ENCODE data around the gene OIP5. TPM values are rescaled to one million over a fixed set of nuclear protein-coding genes. Genes with fewer than 3 reads are reported as not detected.

OIP5 gene
- total and polyA plus RNA-seq, 2 of the 13 experiments (the other 11 are each of a cell fraction or from before 2014, with no cell fraction given) = 10.7 to 38.0 TPM

DNA sequence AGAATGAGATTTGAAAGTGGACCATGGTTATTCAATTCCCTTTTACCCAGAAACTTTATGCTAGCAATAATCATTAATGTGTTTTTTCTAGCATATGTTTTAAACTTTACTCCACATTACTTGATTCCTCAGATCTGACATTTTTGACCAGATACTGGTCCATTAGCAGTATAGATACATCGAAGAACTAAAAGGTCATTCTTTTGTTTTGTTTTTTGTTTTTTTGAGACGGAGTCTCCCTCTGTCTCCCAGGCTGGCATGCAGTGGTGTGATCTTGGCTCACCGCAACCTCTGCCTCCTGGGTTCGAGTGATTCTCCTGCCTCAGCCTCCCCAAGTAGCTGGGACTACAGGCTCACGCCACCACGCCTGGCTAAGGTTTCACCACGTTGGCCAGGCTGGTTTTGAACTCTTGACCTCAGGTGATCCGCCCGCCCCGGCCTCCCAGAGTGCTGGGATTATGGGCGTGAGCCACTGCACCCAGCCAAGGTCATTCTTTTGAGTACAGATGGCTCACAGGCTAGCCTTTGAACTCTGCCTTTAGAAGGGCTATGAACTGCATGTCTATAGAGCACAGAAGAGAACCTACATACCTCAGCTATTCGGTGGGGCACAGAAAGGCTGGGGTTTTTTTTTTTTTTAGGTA lies 72.7 kb downstream of the OIP5 start (continued):
- TF ChIP-seq HOXD1 (CRISPR knock-in tag; IDR thresholded peaks at IDR 0.05) (peak; percentile 60; the same call in 1 of the 2 replicates), PHF20 (CRISPR knock-in tag; IDR thresholded peaks at IDR 0.05) (no peak), SMAD3 (CRISPR knock-in tag; IDR thresholded peaks at IDR 0.05) (peak; percentile 64; the same call in 1 of the 2 replicates), ZNF143 (CRISPR knock-in tag; IDR thresholded peaks at IDR 0.05) (no peak; the same call in none of the 2 replicates), NR2F2 (IDR thresholded peaks at IDR 0.05; ENCODE audit: borderline replicate concordance, low read depth) (peak; percentile 89), ATF7 (IDR thresholded peaks at IDR 0.05) (no peak), ATF7 (CRISPR knock-in tag; IDR thresholded peaks at IDR 0.05) (peak; percentile 41; the same call in 1 of the 2 replicates), SKI (IDR thresholded peaks at IDR 0.05; ENCODE audit: partially characterized antibody) (peak; percentile 94), TFDP2 (CRISPR knock-in tag; IDR thresholded peaks at IDR 0.05) (no peak), ZNF891 (CRISPR knock-in tag; IDR thresholded peaks at IDR 0.05) (peak; percentile 82; the same call in 1 of the 2 replicates), ARID5B (CRISPR knock-in tag; IDR thresholded peaks at IDR 0.05) (peak; percentile 97), ZNF124 (CRISPR knock-in tag; IDR thresholded peaks at IDR 0.05) (peak; percentile 60; the same call in 1 of the 2 replicates), KAT7 (CRISPR knock-in tag; IDR thresholded peaks at IDR 0.05; ENCODE audit: borderline replicate concordance) (peak; percentile 69; the same call in 1 of the 2 replicates), ZNF292 (CRISPR knock-in tag; IDR thresholded peaks at IDR 0.05; ENCODE audit: borderline replicate concordance, low read depth) (peak; percentile 82), SOX5 (CRISPR knock-in tag; IDR thresholded peaks at IDR 0.05; ENCODE audit: borderline replicate concordance) (peak; percentile 88)
- TF ChIP-seq, protein P1, sequence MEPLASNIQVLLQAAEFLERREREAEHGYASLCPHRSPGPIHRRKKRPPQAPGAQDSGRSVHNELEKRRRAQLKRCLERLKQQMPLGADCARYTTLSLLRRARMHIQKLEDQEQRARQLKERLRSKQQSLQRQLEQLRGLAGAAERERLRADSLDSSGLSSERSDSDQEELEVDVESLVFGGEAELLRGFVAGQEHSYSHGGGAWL (CRISPR knock-in tag; IDR thresholded peaks at IDR 0.05) = 0 out of 2 replicates have a peak, but pooled peaks have one; percentile 38
- TF ChIP-seq, protein P2, sequence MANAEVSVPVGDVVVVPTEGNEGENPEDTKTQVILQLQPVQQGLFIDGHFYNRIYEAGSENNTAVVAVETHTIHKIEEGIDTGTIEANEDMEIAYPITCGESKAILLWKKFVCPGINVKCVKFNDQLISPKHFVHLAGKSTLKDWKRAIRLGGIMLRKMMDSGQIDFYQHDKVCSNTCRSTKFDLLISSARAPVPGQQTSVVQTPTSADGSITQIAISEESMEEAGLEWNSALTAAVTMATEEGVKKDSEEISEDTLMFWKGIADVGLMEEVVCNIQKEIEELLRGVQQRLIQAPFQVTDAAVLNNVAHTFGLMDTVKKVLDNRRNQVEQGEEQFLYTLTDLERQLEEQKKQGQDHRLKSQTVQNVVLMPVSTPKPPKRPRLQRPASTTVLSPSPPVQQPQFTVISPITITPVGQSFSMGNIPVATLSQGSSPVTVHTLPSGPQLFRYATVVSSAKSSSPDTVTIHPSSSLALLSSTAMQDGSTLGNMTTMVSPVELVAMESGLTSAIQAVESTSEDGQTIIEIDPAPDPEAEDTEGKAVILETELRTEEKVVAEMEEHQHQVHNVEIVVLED (CRISPR knock-in tag; IDR thresholded peaks at IDR 0.05; ENCODE audit: borderline replicate concordance) = no peak
- TF ChIP-seq, protein P3, sequence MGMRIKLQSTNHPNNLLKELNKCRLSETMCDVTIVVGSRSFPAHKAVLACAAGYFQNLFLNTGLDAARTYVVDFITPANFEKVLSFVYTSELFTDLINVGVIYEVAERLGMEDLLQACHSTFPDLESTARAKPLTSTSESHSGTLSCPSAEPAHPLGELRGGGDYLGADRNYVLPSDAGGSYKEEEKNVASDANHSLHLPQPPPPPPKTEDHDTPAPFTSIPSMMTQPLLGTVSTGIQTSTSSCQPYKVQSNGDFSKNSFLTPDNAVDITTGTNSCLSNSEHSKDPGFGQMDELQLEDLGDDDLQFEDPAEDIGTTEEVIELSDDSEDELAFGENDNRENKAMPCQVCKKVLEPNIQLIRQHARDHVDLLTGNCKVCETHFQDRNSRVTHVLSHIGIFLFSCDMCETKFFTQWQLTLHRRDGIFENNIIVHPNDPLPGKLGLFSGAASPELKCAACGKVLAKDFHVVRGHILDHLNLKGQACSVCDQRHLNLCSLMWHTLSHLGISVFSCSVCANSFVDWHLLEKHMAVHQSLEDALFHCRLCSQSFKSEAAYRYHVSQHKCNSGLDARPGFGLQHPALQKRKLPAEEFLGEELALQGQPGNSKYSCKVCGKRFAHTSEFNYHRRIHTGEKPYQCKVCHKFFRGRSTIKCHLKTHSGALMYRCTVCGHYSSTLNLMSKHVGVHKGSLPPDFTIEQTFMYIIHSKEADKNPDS (CRISPR knock-in tag; IDR thresholded peaks at IDR 0.05) = 0 out of 2 replicates have a peak, but pooled peaks have one; percentile 44
